Ovary (tissue), 3 donors: ENCODE measurements around the gene PRKAR2A.

Experiments used
- CTCF ChIP-seq, 3 donors: fragments of 450-650 bp in 2 of 3; fragments of 200-600 bp in 1 of 3; IDR thresholded peaks; one replicate each; pipeline versions ENCODE4 v1.5.1 to v1.8.0; 2016 to 2022; ENCODE audit warnings: antibody characterized with exemption in 3 of 3, mild to moderate bottlenecking in 1 of 3
- EP300 ChIP-seq: sonication (generic); formaldehyde crosslinking; IDR thresholded peaks from one replicate; pipeline ENCODE4 v1.6.1; 2017; ENCODE audit warnings: antibody characterized with exemption
- donor health status: DM: no; HTN: no; CAD: no.

DNA sequence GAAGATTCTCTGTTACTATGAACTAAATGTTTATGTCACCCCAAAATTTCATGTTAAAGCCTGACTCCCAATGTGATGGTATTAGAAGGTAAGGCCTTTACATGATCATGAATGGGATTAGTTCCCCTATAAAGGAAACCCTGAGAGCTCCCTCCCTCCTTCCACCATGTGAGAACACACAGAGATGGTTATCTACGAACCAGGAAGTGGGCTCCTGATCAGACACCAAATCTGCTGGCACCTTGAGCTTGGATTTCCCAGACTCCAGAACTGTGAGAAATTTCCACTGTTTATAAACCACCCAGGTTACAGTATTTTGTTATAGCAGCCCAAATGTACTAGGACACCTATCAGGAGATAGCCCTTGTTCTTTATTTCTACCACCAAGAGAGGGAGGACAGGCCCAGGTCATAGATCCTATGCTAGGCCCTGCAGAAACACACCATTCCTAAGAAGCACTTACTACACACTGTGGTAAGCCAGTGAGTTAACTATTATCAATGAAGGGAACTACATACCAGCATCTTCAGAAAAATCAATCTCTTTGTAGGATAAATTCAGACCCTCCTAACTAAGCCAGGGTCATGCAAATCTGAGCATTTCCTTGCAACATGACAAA is 59.0 kb downstream of the PRKAR2A start:
- TF ChIP-seq CTCF (IDR thresholded peaks at IDR 0.05) (no peak), EP300 (no peak)
